Measurements from ENCODE around the gene C1QTNF2. TPM values are rescaled to one million over a fixed set of nuclear protein-coding genes. Genes with fewer than 3 reads are reported as not detected.

C1QTNF2 gene
- total RNA-seq, 2 experiments from 2014 or later: not detected

- DNase-seq (no peak), ATAC-seq (no peak)
- TF ChIP-seq, protein P1, sequence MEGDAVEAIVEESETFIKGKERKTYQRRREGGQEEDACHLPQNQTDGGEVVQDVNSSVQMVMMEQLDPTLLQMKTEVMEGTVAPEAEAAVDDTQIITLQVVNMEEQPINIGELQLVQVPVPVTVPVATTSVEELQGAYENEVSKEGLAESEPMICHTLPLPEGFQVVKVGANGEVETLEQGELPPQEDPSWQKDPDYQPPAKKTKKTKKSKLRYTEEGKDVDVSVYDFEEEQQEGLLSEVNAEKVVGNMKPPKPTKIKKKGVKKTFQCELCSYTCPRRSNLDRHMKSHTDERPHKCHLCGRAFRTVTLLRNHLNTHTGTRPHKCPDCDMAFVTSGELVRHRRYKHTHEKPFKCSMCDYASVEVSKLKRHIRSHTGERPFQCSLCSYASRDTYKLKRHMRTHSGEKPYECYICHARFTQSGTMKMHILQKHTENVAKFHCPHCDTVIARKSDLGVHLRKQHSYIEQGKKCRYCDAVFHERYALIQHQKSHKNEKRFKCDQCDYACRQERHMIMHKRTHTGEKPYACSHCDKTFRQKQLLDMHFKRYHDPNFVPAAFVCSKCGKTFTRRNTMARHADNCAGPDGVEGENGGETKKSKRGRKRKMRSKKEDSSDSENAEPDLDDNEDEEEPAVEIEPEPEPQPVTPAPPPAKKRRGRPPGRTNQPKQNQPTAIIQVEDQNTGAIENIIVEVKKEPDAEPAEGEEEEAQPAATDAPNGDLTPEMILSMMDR (IDR thresholded peaks at IDR 0.05): no peak
- CTCF ChIA-PET: interaction anchor here (1.2 kb wide), 1 partner anchor 151 kb away, joined by 3 read pairs; no protein-coding TSS in a partner anchor
- H3K27ac Mint-ChIP-seq: no peak overlapping the region
- H3K9me3 Mint-ChIP-seq: no peaks in the 10 kb centered on the region
- intact Hi-C loops (cut with micrococcal nuclease): loop anchor here (5.0 kb wide), 1 partner anchor 328 kb away; no protein-coding TSS in a partner anchor
- H3K36me3 Mint-ChIP-seq (ENCODE audit: low read depth): no peaks in the 10 kb centered on the region
- H3K4me3 Mint-ChIP-seq: no peak overlapping the region
- H3K4me1 Mint-ChIP-seq (ENCODE audit: low read depth): no peaks in the 10 kb centered on the region
- POLR2A ChIA-PET: no interaction called here
- H3K27me3 Mint-ChIP-seq: no peaks in the 10 kb centered on the region
Observed at GRCh38 chr5:160349935-160350303, 20.5 kb downstream of the C1QTNF2 start.

- TF ChIP-seq, protein P1 (IDR thresholded peaks at IDR 0.05): no peak
- no peaks in the 10 kb centered on the region for H3K36me3 Mint-ChIP-seq (ENCODE audit: low read depth)
- H3K4me3 Mint-ChIP-seq: no peak overlapping the region
- ATAC-seq: no peak
- no peak for DNase-seq
- H3K27ac Mint-ChIP-seq: no peak overlapping the region
- ChIA-PET CTCF (interaction anchor here (0.6 kb wide), 1 partner anchor 323 kb away, joined by 3 read pairs; no protein-coding TSS in a partner anchor), POLR2A (no interaction called here)
- intact Hi-C loops (cut with micrococcal nuclease): loop anchor here (5.0 kb wide), 1 partner anchor 327 kb away; no protein-coding TSS in a partner anchor
- no peaks in the 10 kb centered on the region for H3K27me3 Mint-ChIP-seq
- H3K4me1 Mint-ChIP-seq (ENCODE audit: low read depth): no peaks in the 10 kb centered on the region
- H3K9me3 Mint-ChIP-seq: no peaks in the 10 kb centered on the region
Observed at GRCh38 chr5:160349249-160349934, 21.0 kb downstream of the C1QTNF2 start.

GRCh38 chr5:160348080-160348479, 22.3 kb downstream of the C1QTNF2 start:
- POLR2A ChIA-PET: no interaction called here
- peaks cover 4% of the 10 kb centered on the region for H3K4me1 Mint-ChIP-seq (ENCODE audit: low read depth)
- no peak overlapping the region for H3K4me3 Mint-ChIP-seq
- no peak for ATAC-seq
- intact Hi-C loops (cut with micrococcal nuclease): loop anchor here (5.0 kb wide), 1 partner anchor 326 kb away; no protein-coding TSS in a partner anchor
- no peaks in the 10 kb centered on the region for H3K36me3 Mint-ChIP-seq (ENCODE audit: low read depth)
- H3K27me3 Mint-ChIP-seq: no peaks in the 10 kb centered on the region
- CTCF ChIA-PET: interaction anchor here (0.7 to 8.2 kb wide), 4 partner anchors 17 to 326 kb away, joined by 3 to 119 read pairs (median 6); no protein-coding TSS in a partner anchor
- no peak for DNase-seq
- H3K9me3 Mint-ChIP-seq: no peaks in the 10 kb centered on the region
- H3K27ac Mint-ChIP-seq: no peak overlapping the region
- TF ChIP-seq, protein P1 (IDR thresholded peaks at IDR 0.05): no peak

- H3K27me3 Mint-ChIP-seq: no peaks in the 10 kb centered on the region
- H3K4me3 Mint-ChIP-seq: no peak overlapping the region
- intact Hi-C loops (cut with micrococcal nuclease): loop anchor here (5.0 kb wide), 1 partner anchor 325 kb away; no protein-coding TSS in a partner anchor
- peaks cover 4% of the 10 kb centered on the region for H3K4me1 Mint-ChIP-seq (ENCODE audit: low read depth)
- H3K9me3 Mint-ChIP-seq: no peaks in the 10 kb centered on the region
- ATAC-seq: no peak
- no peaks in the 10 kb centered on the region for H3K36me3 Mint-ChIP-seq (ENCODE audit: low read depth)
- ChIA-PET CTCF (interaction anchor here (0.7 to 8.2 kb wide), 3 partner anchors 16 to 326 kb away, joined by 3 to 119 read pairs (median 8); no protein-coding TSS in a partner anchor), POLR2A (no interaction called here)
- H3K27ac Mint-ChIP-seq: no peak overlapping the region
- no peak for DNase-seq
- TF ChIP-seq, protein P1 (IDR thresholded peaks at IDR 0.05): no peak
Observed at GRCh38 chr5:160347448-160347847, 23.0 kb downstream of the C1QTNF2 start.

DNA sequence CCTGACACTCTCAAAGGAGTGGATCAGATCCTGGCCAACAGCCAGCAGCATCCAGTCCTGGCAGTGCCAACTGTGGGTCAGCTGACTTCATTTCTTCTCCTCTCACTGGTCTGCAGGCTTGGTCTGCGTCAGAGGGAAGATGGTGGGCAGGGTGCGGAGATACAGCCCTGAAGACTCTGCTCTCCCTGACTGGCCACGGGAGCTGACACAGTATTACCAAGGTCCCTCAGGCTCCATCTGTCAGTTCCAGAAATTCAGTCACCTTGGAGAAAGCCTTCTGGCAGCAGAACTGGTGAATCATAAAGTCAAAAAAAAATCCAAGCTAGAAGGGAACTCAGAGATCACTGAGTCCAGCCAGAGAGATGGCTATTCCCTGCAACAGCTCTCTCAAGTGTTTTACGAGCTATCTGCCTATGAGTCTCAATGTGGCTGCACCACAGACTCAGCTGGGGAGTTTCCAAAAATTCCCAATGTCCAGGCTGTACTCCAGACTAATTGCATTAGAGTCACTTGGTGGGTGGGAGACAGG, 27.9 kb downstream of the C1QTNF2 start:
- DNase-seq: no peak
- H3K27me3 Mint-ChIP-seq: no peaks in the 10 kb centered on the region
- intact Hi-C loops (cut with micrococcal nuclease): no loop called here
- TF ChIP-seq, protein P1 (IDR thresholded peaks at IDR 0.05): no peak
- no peak overlapping the region for H3K27ac Mint-ChIP-seq
- no peaks in the 10 kb centered on the region for H3K36me3 Mint-ChIP-seq (ENCODE audit: low read depth)
- H3K4me3 Mint-ChIP-seq: no peak overlapping the region
- no peaks in the 10 kb centered on the region for H3K9me3 Mint-ChIP-seq
- no peak for ATAC-seq
- CTCF ChIA-PET: interaction anchor here (1.2 to 8.2 kb wide), 3 partner anchors 9 to 321 kb away, joined by 3 to 119 read pairs (median 38); no protein-coding TSS in a partner anchor
- peaks cover 6% of the 10 kb centered on the region for H3K4me1 Mint-ChIP-seq (ENCODE audit: low read depth)
- POLR2A ChIA-PET: no interaction called here
